ENCODE results near the gene BEND5.

DNA sequence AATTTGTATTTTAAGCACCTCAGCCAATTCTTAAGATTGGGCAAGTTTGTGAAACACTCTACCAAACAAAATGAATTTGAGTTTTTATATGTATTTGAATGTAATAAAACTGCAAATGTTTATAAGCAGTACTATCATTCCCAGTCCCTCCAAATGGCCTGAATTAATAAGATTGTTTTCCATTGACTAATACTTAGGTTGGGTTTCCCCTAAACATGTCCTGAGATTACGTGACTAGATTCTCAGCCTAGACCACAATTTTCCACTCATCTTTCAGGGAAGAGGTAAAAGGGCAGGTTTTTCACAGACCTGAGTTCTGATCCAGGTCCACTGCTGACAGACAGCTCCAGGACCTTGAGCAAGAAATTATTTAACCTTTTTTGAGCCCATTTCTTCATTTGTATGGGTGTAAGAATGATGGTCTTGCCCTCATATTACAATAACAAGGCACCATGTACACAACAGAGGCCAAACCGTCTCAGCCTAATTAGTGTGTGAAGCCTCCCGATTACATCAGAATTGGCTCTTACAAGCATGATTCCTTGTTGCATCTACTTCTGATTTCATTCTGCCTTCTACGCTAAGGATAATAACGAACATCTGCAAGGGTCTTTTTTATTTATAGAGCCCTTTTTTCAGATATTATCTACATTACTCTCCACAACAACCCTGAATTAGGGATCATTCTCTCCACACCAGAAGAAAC, 51.2 kb downstream of the BEND5 start:
- no peak for TF ChIP-seq POLR2A (IDR thresholded peaks at IDR 0.05)
- no peak for TF ChIP-seq POLR2AphosphoS5 (IDR thresholded peaks at IDR 0.05)
- TF ChIP-seq CTCF (IDR thresholded peaks at IDR 0.05), result no peak

All from suprapubic skin (tissue), 4 donors.